HEK293T (cell line): Measurements from ENCODE around the gene ZSWIM9.

ENCODE experiments used
- CTCF ChIA-PET: fragments of 350-600 bp; formaldehyde crosslinking; extraction: SDS; loops from one replicate; lab custom pipeline; 2021; ENCODE audit warnings: antibody characterized with exemption, inconsistent platforms; lab: Yijun Ruan, JAX
- POLR2A ChIA-PET: fragments of 350-600 bp; formaldehyde crosslinking; extraction: SDS; loops from one replicate; lab custom pipeline; 2020; ENCODE audit warnings: antibody characterized with exemption, inconsistent platforms; lab: Yijun Ruan, JAX
- DNase-seq: peaks from one replicate; pipeline ENCODE4 v3.0.0; 2012; ENCODE audit warnings: mixed read lengths; ENCODE audit errors: extremely low spot score
- ARNT ChIP-seq: fragments of 450-650 bp; IDR thresholded peaks from 2 replicates; pipeline ENCODE4 v1.6.1; 2017; ENCODE audit warnings: mild to moderate bottlenecking
- BHLHE40 ChIP-seq: fragments of 450-650 bp; IDR thresholded peaks from 2 replicates; pipeline ENCODE4 v1.6.1; 2016; ENCODE audit warnings: mild to moderate bottlenecking, moderate library complexity, borderline replicate concordance
- CTBP1 ChIP-seq: fragments of 450-650 bp; IDR thresholded peaks from 2 replicates; pipeline ENCODE4 v1.6.1; 2016; ENCODE audit warnings: borderline replicate concordance
- ELF4 ChIP-seq: fragments of 450-650 bp; IDR thresholded peaks from 2 replicates; pipeline ENCODE4 v1.6.1; 2017; ENCODE audit warnings: antibody characterized with exemption
- FOXA1 ChIP-seq: fragments of 450-650 bp; IDR thresholded peaks from 2 replicates; pipeline ENCODE4 v1.6.1; 2016; ENCODE audit warnings: mild to moderate bottlenecking
- FOXK2 ChIP-seq: fragments of 450-650 bp; IDR thresholded peaks from 2 replicates; pipeline ENCODE4 v1.6.1; 2016; ENCODE audit warnings: mild to moderate bottlenecking
- FOXM1 ChIP-seq: fragments of 450-650 bp; IDR thresholded peaks from 2 replicates; pipeline ENCODE4 v1.6.1; 2017; ENCODE audit warnings: mild to moderate bottlenecking, borderline replicate concordance
- HDGF ChIP-seq: fragments of 450-650 bp; IDR thresholded peaks from 2 replicates; pipeline ENCODE4 v1.6.1; 2017; ENCODE audit warnings: antibody characterized with exemption, borderline replicate concordance
- L3MBTL2 ChIP-seq: fragments of 450-650 bp; conservative IDR thresholded peaks from 2 replicates; pipeline ENCODE4 v1.6.1; 2016; ENCODE audit warnings: mild to moderate bottlenecking
- LEF1 ChIP-seq: fragments of 450-650 bp; IDR thresholded peaks from 2 replicates; pipeline ENCODE4 v1.6.1; 2017; ENCODE audit warnings: mild to moderate bottlenecking, borderline replicate concordance
- NFRKB ChIP-seq: fragments of 450-650 bp; IDR thresholded peaks from 2 replicates; pipeline ENCODE4 v1.6.1; 2016; ENCODE audit warnings: mild to moderate bottlenecking, moderate library complexity
- SP1 ChIP-seq: fragments of 450-650 bp; IDR thresholded peaks from 2 replicates; pipeline ENCODE4 v1.6.1; 2017
- SUZ12 ChIP-seq: fragments of 450-650 bp; IDR thresholded peaks from 2 replicates; pipeline ENCODE4 v1.6.1; 2016; ENCODE audit warnings: mild to moderate bottlenecking
- TARDBP ChIP-seq: fragments of 450-650 bp; IDR thresholded peaks from 2 replicates; pipeline ENCODE4 v1.6.1; 2016
- ZNF384 ChIP-seq: fragments of 450-650 bp; IDR thresholded peaks from 2 replicates; pipeline ENCODE4 v1.6.1; 2016
- TF ChIP-seq, protein P1 (sequence below): fragments of 450-650 bp; IDR thresholded peaks from 2 replicates; pipeline ENCODE4 v1.6.1; 2016

The ZSWIM9 gene

DNA sequence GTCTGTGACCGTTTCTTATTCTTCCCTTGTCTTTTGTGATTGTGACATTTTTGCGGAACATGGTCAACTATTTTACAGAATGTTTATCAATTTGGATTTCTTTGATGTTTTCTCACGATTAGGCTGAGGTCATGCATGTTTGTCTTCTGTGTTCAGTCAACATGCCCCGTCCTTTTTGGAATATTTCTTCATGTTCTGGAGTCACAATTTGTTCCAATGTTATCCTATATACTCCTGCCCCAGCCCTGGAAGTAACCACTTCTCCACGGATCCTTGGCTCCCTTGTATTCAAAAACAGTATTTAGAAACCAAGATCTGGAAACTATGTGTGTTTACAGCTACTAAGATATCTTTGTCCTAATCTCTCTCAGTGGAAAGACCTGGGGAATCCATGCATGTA is 75.6 kb downstream of the ZSWIM9 start:
- TF ChIP-seq FOXA1 (no peak), LEF1 (no peak), FOXK2 (no peak), BHLHE40 (no peak), FOXM1 (no peak), ELF4 (no peak), TARDBP (no peak), CTBP1 (no peak)
- ChIA-PET CTCF (interaction anchor here (0.6 kb wide), 1 partner anchor 22 kb away, joined by 4 read pairs; no protein-coding TSS in a partner anchor), POLR2A (no interaction called here)
- no peak for DNase-seq

DNA sequence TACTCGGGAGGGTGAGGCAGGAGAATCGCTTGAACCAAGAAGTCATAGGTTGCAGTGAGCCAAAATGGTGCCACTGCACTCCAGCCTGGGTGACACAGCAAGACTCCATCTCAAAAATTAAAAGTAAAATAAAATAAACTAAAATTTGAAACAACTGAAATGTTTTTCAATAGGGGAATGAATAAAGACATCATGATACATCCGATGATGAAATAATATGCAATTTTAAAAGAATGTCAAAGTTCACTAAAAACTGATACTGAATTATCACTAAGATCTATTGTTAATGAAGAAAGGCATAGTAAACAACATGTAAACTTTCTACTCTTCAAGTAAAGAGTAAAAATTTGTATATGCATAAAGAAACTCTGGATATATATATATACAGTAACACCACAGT is 76.7 kb downstream of the ZSWIM9 start:
- CTCF ChIA-PET: no interaction called here
- DNase-seq: no peak
- TF ChIP-seq TARDBP: no peak
- no peak for TF ChIP-seq FOXA1
- TF ChIP-seq FOXK2: no peak
- no peak for TF ChIP-seq FOXM1
- TF ChIP-seq NFRKB: no peak
- no peak for TF ChIP-seq CTBP1
- no peak for TF ChIP-seq SUZ12
- TF ChIP-seq, protein P1, sequence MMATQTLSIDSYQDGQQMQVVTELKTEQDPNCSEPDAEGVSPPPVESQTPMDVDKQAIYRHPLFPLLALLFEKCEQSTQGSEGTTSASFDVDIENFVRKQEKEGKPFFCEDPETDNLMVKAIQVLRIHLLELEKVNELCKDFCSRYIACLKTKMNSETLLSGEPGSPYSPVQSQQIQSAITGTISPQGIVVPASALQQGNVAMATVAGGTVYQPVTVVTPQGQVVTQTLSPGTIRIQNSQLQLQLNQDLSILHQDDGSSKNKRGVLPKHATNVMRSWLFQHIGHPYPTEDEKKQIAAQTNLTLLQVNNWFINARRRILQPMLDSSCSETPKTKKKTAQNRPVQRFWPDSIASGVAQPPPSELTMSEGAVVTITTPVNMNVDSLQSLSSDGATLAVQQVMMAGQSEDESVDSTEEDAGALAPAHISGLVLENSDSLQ: no peak
- no peak for TF ChIP-seq HDGF
- TF ChIP-seq L3MBTL2: no peak
- TF ChIP-seq BHLHE40: no peak
- no peak for TF ChIP-seq ZNF384
- no peak for TF ChIP-seq ARNT
- no peak for TF ChIP-seq LEF1
- no peak for TF ChIP-seq SP1
- no peak for TF ChIP-seq ELF4
- POLR2A ChIA-PET: no interaction called here
